ENCODE data around the gene SLC25A13.
"Not testable (repeated sequence)": the region's sequence is repeated elsewhere in the genome, so short reads cannot be mapped to it uniquely, and the experiment has no call there.

The SLC25A13 gene

DNA sequence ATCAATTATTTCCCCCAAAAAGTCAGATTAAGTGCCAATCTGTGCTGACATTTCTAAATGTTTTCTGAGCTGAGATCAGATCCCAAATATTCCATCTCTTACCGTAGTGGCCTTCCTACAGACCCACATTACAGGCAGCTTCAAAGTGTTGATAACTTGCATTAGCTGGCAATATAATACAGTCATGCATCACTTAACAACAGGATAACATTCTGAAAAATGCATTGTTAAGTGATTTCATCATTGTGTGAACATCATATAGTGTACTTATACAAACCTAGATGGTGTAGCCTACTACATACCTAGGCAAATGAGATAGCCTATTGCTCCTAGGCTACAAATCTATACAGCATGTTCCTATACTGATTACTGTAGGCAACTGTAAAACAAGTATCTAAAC lies 22.4 kb downstream of the SLC25A13 start:
- DNase-seq (ENCODE audit: low read depth in 2 of 2), result no peak

DNA sequence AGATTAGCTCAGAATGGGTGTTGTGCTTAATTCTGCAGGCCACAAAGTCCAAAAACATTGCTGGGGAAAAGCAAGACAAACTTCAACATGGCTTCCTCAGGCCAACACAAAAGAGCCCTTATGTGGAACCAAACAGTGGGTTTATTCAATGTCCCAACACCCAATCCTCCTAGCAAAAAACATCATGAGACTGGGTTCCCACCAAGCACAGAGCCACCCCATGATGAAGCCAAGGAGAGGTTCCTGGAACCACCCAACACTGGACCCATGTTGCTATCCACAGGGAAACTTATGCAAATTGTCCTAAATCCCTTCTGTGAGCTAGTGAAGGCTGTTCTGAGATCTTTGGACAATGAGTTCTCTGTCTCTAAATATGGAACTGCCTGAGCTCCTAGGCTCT lies 24.0 kb downstream of the SLC25A13 start:
- DNase-seq (ENCODE audit: low read depth in 2 of 2), result no peak

DNA sequence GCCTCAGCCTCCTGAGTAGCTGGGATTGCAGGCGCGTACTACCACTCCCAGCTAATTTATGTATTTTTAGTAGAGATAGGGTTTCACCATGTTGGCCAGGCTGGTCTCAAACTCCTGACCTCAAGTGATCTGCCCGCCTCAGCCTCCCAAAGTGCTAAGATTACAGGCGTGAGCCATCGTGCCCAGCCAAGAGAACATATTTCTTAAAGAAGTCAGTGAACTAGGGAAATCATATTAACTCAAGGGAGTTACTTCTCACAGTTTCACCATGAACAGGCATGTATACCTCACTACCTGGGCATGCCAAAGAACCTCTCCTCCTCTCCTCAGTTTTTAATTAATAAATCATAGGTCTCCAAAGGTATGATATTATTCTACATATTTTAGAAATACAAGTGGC lies 24.5 kb downstream of the SLC25A13 start:
- not testable (repeated sequence) for DNase-seq (ENCODE audit: low read depth in 2 of 2)

DNA sequence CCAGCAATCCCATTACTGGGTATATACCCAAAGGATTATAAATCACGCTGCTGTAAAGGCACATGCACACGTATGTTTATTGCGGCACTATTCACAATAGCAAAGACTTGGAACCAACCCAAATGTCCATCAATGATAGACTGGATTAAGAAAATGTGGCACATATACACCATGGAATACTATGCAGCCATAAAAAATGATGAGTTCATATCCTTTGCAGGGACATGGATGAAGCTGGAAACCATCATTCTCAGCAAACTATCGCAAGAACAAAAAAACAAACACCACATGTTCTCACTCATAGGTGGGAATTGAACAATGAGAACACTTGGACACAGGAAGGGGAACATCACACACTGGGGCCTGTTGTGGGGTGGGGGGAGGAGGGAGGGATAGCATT lies 28.0 kb downstream of the SLC25A13 start:
- DNase-seq (ENCODE audit: low read depth in 2 of 2), result not testable (repeated sequence)

DNA sequence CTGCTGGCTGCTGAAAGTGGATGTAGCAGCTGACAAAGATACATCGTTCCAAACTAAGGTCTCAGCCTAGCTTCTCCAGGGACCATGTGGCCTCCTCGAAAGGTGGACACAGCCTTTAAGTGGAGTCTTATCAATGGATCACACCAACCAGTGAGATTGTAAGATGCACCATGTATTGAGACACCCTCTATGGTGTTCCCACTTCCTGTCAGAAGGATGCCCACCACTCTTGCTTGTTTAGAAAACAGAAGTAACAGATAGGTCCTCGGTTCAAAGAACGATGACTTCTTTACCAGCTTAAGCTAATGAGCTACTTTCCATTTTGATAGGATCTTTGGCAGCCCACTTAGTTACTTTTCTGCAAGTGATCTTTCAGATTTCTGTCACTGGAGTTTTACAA lies 34.3 kb downstream of the SLC25A13 start:
- no peak for DNase-seq (ENCODE audit: low read depth in 2 of 2)

DNA sequence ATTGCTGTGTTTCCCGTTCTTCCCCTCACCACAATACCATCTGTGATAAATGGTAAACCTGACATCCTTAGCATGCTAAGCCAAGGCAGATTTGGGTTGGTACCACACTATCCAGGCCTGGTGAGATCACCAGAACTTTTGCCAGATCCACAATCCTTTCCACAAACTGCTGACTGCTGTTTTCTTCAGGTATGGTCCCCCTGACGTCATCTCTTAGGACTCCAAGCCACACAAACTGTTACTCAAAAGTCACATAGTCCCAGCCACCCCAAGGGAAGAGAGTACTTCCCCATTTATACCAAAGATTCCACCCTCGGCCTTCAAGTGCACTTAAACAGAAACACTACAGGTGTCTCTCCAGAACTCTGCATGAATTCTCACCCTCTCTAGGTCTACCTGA lies 34.8 kb downstream of the SLC25A13 start:
- DNase-seq (ENCODE audit: low read depth in 2 of 2), result no peak

GRCh38 chr7:96285579-96285978 lies 36.3 kb downstream of the SLC25A13 start:
- DNase-seq (ENCODE audit: low read depth in 2 of 2), result peak in 1 of 2 donors; percentile 1

- DNase-seq (ENCODE audit: low read depth in 2 of 2), result no peak
Observed at GRCh38 chr7:96284835-96285234, 37.1 kb downstream of the SLC25A13 start.

GRCh38 chr7:96284240-96284639 lies 37.7 kb downstream of the SLC25A13 start:
- no peak for DNase-seq (ENCODE audit: low read depth in 2 of 2)

GRCh38 chr7:96282835-96283234 lies 39.1 kb downstream of the SLC25A13 start:
- no peak for DNase-seq (ENCODE audit: low read depth in 2 of 2)

DNA sequence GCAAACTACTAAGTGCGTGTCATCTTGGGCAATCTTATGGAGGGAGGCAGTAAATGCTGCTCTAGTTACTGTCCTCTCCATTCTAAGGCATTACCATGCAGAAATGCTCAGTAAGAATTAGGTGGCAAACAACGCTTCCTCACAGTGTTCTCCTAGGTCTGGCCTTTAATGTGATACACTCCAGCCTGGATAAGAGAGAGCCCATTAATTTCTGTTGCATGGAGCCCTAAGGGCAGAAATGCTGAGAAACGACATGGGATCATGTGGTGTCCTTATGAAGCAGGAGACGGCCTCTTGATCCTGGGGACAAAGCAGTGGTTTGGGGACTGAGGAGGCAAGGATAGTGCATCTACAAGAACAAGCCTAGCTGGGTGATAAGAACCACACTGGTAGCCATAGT lies 44.0 kb downstream of the SLC25A13 start:
- no peak for DNase-seq (ENCODE audit: low read depth in 2 of 2)

- DNase-seq (ENCODE audit: low read depth in 2 of 2), result no peak
Observed at GRCh38 chr7:96276019-96276418, 45.9 kb downstream of the SLC25A13 start.

GRCh38 chr7:96273716-96274115 lies 48.2 kb downstream of the SLC25A13 start:
- no peak for DNase-seq (ENCODE audit: low read depth in 2 of 2)

DNA sequence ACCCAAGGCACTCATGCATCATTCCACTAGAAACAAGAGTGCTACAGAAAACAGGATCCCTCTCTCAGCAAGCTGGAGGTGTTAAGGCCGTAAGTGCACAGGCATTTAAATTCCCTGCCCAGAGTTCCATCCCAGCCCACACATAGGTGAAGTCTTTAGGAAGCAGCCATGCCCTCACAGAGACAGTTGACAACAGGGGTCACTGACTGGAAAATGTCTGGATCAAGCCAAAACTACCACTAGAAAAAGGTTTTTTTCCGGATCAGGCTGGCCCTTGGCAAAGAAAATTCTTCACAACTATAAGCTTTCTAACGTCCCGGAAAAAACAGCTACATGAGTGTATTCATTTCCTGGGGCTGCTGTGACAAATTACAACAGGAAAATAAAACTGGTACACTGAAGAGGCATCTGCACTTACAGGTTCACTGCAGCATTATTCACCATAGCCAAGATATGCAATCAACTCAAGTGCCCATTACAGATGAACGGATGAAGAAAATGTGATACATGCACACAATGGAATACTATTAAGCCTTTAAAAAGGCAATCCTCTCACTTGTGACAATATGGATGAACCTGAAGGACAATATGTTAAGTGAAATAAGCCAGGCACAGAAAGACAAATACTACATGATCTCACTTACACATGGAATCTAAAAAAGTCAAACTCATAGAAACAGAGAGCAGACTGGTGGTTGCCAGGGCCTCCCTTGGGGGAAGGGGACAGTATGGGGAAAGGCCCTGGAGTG lies 52.5 kb downstream of the SLC25A13 start:
- no peak for DNase-seq (ENCODE audit: low read depth in 2 of 2)

GRCh38 chr7:96266580-96266979 lies 55.3 kb downstream of the SLC25A13 start:
- no peak for DNase-seq (ENCODE audit: low read depth in 2 of 2)

GRCh38 chr7:96266015-96266414 lies 55.9 kb downstream of the SLC25A13 start:
- no peak for DNase-seq (ENCODE audit: low read depth in 2 of 2)

DNA sequence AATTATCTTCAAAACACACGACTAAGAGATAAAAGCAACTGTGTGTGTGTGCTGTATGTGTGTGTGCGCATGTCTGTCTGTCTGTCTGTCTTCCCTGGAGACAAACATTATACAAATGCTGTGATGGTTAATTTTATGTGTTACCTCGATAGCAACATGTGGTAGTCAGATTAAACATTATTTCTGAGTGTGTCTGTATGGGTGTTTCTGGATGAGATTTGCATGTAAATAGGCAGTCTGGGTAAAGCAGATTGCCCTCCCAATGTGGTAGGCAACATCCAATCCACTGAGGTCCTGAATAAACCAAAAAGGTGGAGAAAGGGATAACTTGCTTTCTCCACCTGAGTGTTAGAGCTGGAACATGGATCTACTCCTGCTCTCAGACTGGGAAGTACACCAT lies 67.9 kb downstream of the SLC25A13 start:
- DNase-seq (ENCODE audit: low read depth in 2 of 2), result no peak

- DNase-seq (ENCODE audit: low read depth in 2 of 2), result no peak
Observed at GRCh38 chr7:96253441-96253840, 68.5 kb downstream of the SLC25A13 start.

DNA sequence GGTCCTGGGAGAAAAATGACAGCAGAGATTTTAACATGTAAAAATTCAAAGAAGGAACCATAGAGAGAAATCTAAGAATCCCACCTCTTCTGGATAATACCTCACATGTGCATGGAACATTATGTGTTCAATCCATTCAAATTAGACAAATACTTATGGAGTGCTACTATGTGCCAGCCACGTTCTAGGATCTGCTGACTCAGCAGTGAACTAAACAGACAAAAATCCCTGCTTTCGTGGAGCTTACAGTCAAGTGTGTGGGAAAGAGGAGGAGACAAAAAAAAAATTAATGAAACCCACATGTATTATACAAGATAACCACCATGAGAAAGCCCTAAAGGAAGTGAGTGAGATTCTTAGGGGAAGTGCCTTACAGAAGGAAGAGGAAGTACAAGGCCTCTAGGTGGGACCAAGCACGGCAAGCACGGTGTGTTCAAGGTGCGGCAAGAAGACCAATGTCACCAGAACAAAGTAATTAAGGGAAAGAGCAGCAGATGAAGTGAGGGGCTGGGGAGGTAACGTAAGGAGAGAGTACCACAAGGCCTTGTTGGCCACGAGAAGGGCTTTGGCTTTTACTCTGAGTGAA lies 71.0 kb downstream of the SLC25A13 start:
- no peak for DNase-seq (ENCODE audit: low read depth in 2 of 2)

- no peak for DNase-seq (ENCODE audit: low read depth in 2 of 2)
Observed at GRCh38 chr7:96248405-96248804, 73.5 kb downstream of the SLC25A13 start.

DNA sequence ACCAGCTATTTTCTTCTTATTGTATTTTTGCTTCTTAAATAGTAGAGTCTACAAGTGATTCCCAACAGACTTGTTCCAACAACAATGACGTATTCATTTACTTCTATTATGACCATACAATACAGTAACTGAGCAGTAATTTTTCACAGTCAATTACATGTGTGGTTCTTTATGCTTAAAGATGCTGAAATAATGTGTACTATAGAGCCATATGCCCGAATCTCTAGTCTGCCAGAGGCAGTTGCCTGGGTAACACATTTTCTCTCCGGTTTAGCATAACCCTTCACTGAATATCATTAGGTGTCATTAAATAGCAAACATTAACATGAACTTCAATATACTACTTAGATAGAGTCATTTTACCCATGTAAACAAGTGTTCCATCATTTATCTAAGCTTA lies 75.0 kb downstream of the SLC25A13 start:
- DNase-seq (ENCODE audit: low read depth in 2 of 2), result no peak

DNA sequence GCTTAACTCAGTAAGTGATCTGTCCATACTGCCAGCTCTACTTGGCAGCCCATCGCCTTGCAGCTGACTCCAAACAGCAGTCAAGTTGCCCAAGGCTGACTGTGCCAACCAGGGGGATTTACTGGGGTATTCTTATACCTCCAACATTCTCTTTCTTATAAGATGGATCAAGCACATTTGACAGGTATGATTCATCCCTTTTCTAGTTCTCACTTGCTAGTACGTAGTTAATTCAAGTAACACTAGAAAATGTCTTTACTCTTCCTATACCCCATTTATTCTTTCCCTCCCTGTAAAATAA lies 77.0 kb downstream of the SLC25A13 start:
- no peak for DNase-seq (ENCODE audit: low read depth in 2 of 2)

GRCh38 chr7:96244244-96244991 lies 77.5 kb downstream of the SLC25A13 start:
- DNase-seq (ENCODE audit: low read depth in 2 of 2), result no peak
